Effector memory CD8-positive, alpha-beta T cell (primary cell): ENCODE results near the gene ANO1.

ENCODE experiments used
- ATAC-seq: fragments of 150-1000 bp; cut with Tn5 transposase; replicated peaks from 2 replicates; pipeline ENCODE4 v1.10.0; 2021; ENCODE audit warnings: mild to moderate bottlenecking, moderate library complexity
- DNase-seq, 3 experiments: peaks; one replicate each; pipeline ENCODE4 v3.0.0; 2021
- H3K27ac Mint-ChIP-seq, 2 donors: one replicate each; pipeline ENCODE4 v1.8.0; 2022; ENCODE audit warnings: mild to moderate bottlenecking in 2 of 2, mixed read lengths in 2 of 2, moderate library complexity in 2 of 2
- H3K27me3 Mint-ChIP-seq, 2 donors: one replicate each; pipeline ENCODE4 v1.8.0; 2022; ENCODE audit warnings: mixed read lengths in 2 of 2
- H3K36me3 Mint-ChIP-seq: one replicate; pipeline ENCODE4 v1.8.0; 2022; ENCODE audit warnings: mild to moderate bottlenecking, moderate library complexity, mixed read lengths; ENCODE audit not compliant: insufficient read depth
- H3K4me1 Mint-ChIP-seq, 2 donors: one replicate each; pipeline ENCODE4 v1.8.0; 2022; ENCODE audit warnings: low read depth in 2 of 2, mixed read lengths in 2 of 2
- H3K4me3 Mint-ChIP-seq, 2 donors: one replicate each; pipeline ENCODE4 v1.8.0; 2022; ENCODE audit warnings: mild to moderate bottlenecking in 2 of 2, mixed read lengths in 2 of 2, moderate library complexity in 2 of 2
- H3K9me3 Mint-ChIP-seq, 2 donors: one replicate each; pipeline ENCODE4 v1.8.0; 2022; ENCODE audit warnings: mixed read lengths in 2 of 2

The ANO1 gene

GRCh38 chr11:70169632-70170031, 91.5 kb downstream of the ANO1 start:
- Mint-ChIP-seq H3K9me3 (no peaks in the 10 kb centered on the region), H3K4me1 (no peaks in the 10 kb centered on the region), H3K27ac (no peak overlapping the region), H3K4me3 (no peak overlapping the region), H3K27me3 (peaks cover 33 to 67% of the 10 kb centered on the region in 2 donors), H3K36me3 (no peaks in the 10 kb centered on the region)
- no peak for DNase-seq
- ATAC-seq: no peak

- no peaks in the 10 kb centered on the region for H3K4me1 Mint-ChIP-seq
- no peak overlapping the region for H3K4me3 Mint-ChIP-seq
Observed at GRCh38 chr11:70170596-70171210, 92.6 kb downstream of the ANO1 start.

GRCh38 chr11:70173018-70173417, 94.9 kb downstream of the ANO1 start:
- Mint-ChIP-seq H3K27ac (no peak overlapping the region), H3K36me3 (no peaks in the 10 kb centered on the region), H3K9me3 (no peaks in the 10 kb centered on the region), H3K27me3 (peaks cover 18 to 43% of the 10 kb centered on the region in 2 donors), H3K4me3 (no peak overlapping the region), H3K4me1 (no peaks in the 10 kb centered on the region)
- DNase-seq: no peak
- no peak for ATAC-seq

More at GRCh38 chr11:70170596-70171210, 92.6 kb downstream of the ANO1 start:
- ATAC-seq: no peak
- no peaks in the 10 kb centered on the region for H3K9me3 Mint-ChIP-seq
- no peaks in the 10 kb centered on the region for H3K36me3 Mint-ChIP-seq
- H3K27me3 Mint-ChIP-seq: peaks cover 33 to 59% of the 10 kb centered on the region in 2 donors
- no peak for DNase-seq
- H3K27ac Mint-ChIP-seq: no peak overlapping the region

- Mint-ChIP-seq H3K27me3 (peaks cover 9 to 28% of the 10 kb centered on the region in 2 donors), H3K4me3 (no peak overlapping the region), H3K9me3 (no peaks in the 10 kb centered on the region), H3K4me1 (no peaks in the 10 kb centered on the region), H3K36me3 (no peaks in the 10 kb centered on the region), H3K27ac (no peak overlapping the region)
- no peak for DNase-seq
- ATAC-seq: no peak
Observed at GRCh38 chr11:70174547-70175235, 96.6 kb downstream of the ANO1 start.

GRCh38 chr11:70175236-70175698, 97.2 kb downstream of the ANO1 start:
- H3K36me3 Mint-ChIP-seq: no peaks in the 10 kb centered on the region
- H3K4me1 Mint-ChIP-seq: no peaks in the 10 kb centered on the region

GRCh38 chr11:70176940-70177689, 99.0 kb downstream of the ANO1 start:
- Mint-ChIP-seq H3K9me3 (no peaks in the 10 kb centered on the region), H3K4me1 (no peaks in the 10 kb centered on the region), H3K36me3 (no peaks in the 10 kb centered on the region), H3K4me3 (no peak overlapping the region), H3K27ac (no peak overlapping the region), H3K27me3 (peaks cover 7 to 27% of the 10 kb centered on the region in 2 donors)
- peak; percentile 70 for ATAC-seq
- peak; percentile 45 to 49 (median 47) for DNase-seq

More at GRCh38 chr11:70175236-70175698, 97.2 kb downstream of the ANO1 start:
- DNase-seq (no peak), ATAC-seq (no peak)
- Mint-ChIP-seq H3K27me3 (peaks cover 3 to 28% of the 10 kb centered on the region in 2 donors), H3K9me3 (no peaks in the 10 kb centered on the region), H3K4me3 (no peak overlapping the region), H3K27ac (no peak overlapping the region)

- no peaks in the 10 kb centered on the region for H3K36me3 Mint-ChIP-seq
- ATAC-seq: no peak
- peaks cover 18 to 47% of the 10 kb centered on the region in 2 donors for H3K27me3 Mint-ChIP-seq
- DNase-seq: no peak
- no peaks in the 10 kb centered on the region for H3K4me1 Mint-ChIP-seq
- no peak overlapping the region for H3K27ac Mint-ChIP-seq
- no peaks in the 10 kb centered on the region for H3K9me3 Mint-ChIP-seq
- no peak overlapping the region for H3K4me3 Mint-ChIP-seq
Observed at GRCh38 chr11:70180906-70181305, 102.8 kb downstream of the ANO1 start.

GRCh38 chr11:70182266-70182665, 104.1 kb downstream of the ANO1 start:
- Mint-ChIP-seq H3K27ac (no peak overlapping the region), H3K9me3 (no peaks in the 10 kb centered on the region), H3K4me3 (no peak overlapping the region), H3K27me3 (peaks cover 22 to 59% of the 10 kb centered on the region in 2 donors), H3K4me1 (no peaks in the 10 kb centered on the region), H3K36me3 (no peaks in the 10 kb centered on the region)
- DNase-seq (no peak), ATAC-seq (no peak)

- Mint-ChIP-seq H3K9me3 (no peaks in the 10 kb centered on the region), H3K4me3 (no peak overlapping the region), H3K27ac (no peak overlapping the region), H3K27me3 (peaks cover 25 to 64% of the 10 kb centered on the region in 2 donors), H3K4me1 (no peaks in the 10 kb centered on the region), H3K36me3 (no peaks in the 10 kb centered on the region)
- ATAC-seq: no peak
- no peak for DNase-seq
Observed at GRCh38 chr11:70183032-70183431, 104.9 kb downstream of the ANO1 start.

- peaks cover 25 to 64% of the 10 kb centered on the region in 2 donors for H3K27me3 Mint-ChIP-seq
- ATAC-seq (no peak), DNase-seq (no peak)
- no peaks in the 10 kb centered on the region for H3K36me3 Mint-ChIP-seq
- H3K4me3 Mint-ChIP-seq: no peak overlapping the region
- no peaks in the 10 kb centered on the region for H3K4me1 Mint-ChIP-seq
- no peak overlapping the region for H3K27ac Mint-ChIP-seq
- no peaks in the 10 kb centered on the region for H3K9me3 Mint-ChIP-seq
Observed at GRCh38 chr11:70183483-70184176, 105.5 kb downstream of the ANO1 start.

GRCh38 chr11:70184396-70184795, 106.3 kb downstream of the ANO1 start:
- no peaks in the 10 kb centered on the region for H3K36me3 Mint-ChIP-seq
- no peak for DNase-seq
- no peak overlapping the region for H3K27ac Mint-ChIP-seq
- ATAC-seq: no peak
- H3K4me3 Mint-ChIP-seq: no peak overlapping the region
- H3K4me1 Mint-ChIP-seq: no peaks in the 10 kb centered on the region
- no peaks in the 10 kb centered on the region for H3K9me3 Mint-ChIP-seq
- H3K27me3 Mint-ChIP-seq: peaks cover 25 to 65% of the 10 kb centered on the region in 2 donors

- Mint-ChIP-seq H3K4me3 (no peak overlapping the region), H3K4me1 (no peaks in the 10 kb centered on the region)
- DNase-seq: no peak
Observed at GRCh38 chr11:70185348-70186055, 107.4 kb downstream of the ANO1 start.

GRCh38 chr11:70186420-70186819, 108.3 kb downstream of the ANO1 start:
- no peak for DNase-seq
- H3K27me3 Mint-ChIP-seq: peaks cover 22 to 59% of the 10 kb centered on the region in 2 donors
- H3K9me3 Mint-ChIP-seq: no peaks in the 10 kb centered on the region
- H3K4me1 Mint-ChIP-seq: peaks cover 0 to 2% of the 10 kb centered on the region in 2 donors
- no peak overlapping the region for H3K27ac Mint-ChIP-seq
- ATAC-seq: no peak
- no peaks in the 10 kb centered on the region for H3K36me3 Mint-ChIP-seq
- no peak overlapping the region for H3K4me3 Mint-ChIP-seq

More at GRCh38 chr11:70185348-70186055, 107.4 kb downstream of the ANO1 start:
- Mint-ChIP-seq H3K36me3 (no peaks in the 10 kb centered on the region), H3K27me3 (peaks cover 25 to 68% of the 10 kb centered on the region in 2 donors), H3K9me3 (no peaks in the 10 kb centered on the region), H3K27ac (no peak overlapping the region)
- no peak for ATAC-seq
